Motor neuron (in vitro differentiated cells): ENCODE measurements around the gene LRMDA. TPM values are rescaled to one million over a fixed set of nuclear protein-coding genes. Genes with fewer than 3 reads are reported as not detected.

Experiments used
- ATAC-seq, 8 experiments: fragments of 200-7000 bp; cut with Tn5 transposase; replicated peaks in 6 of 8; 2 replicates each; pipeline ENCODE4 v1.8.0; 2021; ENCODE audit warnings: mild to moderate bottlenecking in 8 of 8, moderate library complexity in 8 of 8
- H3K27ac ChIP-seq, 2 donors: fragments of 250-450 bp; sonication (Bioruptor Pico); 2 replicates each; pipeline ENCODE4 v1.9.0; 2021; ENCODE audit warnings: antibody characterized with exemption in 2 of 2, mild to moderate bottlenecking in 2 of 2, moderate library complexity in 1 of 2
- H3K4me1 ChIP-seq, 2 donors: fragments of 250-450 bp; sonication (Bioruptor Pico); replicated peaks in 1 of 2; 2 replicates each; pipeline ENCODE4 v1.6.1; 2021; ENCODE audit warnings: antibody characterized with exemption in 2 of 2, mild to moderate bottlenecking in 2 of 2, moderate library complexity in 1 of 2
- H3K4me3 ChIP-seq, 5 donors: fragments of 250-450 bp; sonication (Bioruptor Pico); 2 replicates each; pipeline ENCODE4 v1.9.0; 2021; ENCODE audit warnings: antibody characterized with exemption in 5 of 5, mild to moderate bottlenecking in 5 of 5, moderate library complexity in 4 of 5
- whole genome bisulfite sequencing, 10 experiments: fragments of 450-650 bp; shearing (Covaris generic); methylation state at CpG; one replicate each; pipeline ENCODE4 v1.0.0; 2022; 5-methylcytosine and 5-hydroxymethylcytosine counted together
- in situ Hi-C, 9 experiments: fragments of 400-800 bp; cut with MboI; loops; one replicate each; pipeline ENCODE4 v1.15.0; 2021; ENCODE audit warnings: low sequenced_read_pairs in 9 of 9, low pct_unique_long_range_greater_than_20kb in 2 of 9; ENCODE audit not compliant: unreplicated experiment in 9 of 9
- total RNA-seq, 8 experiments: library from RNA; unstranded; fragments of 300-600 nt; gene quantifications; 2 replicates each; pipeline versions ENCODE4 v1.2.3 to v1.2.4, GENCODE V29; 2022

Gene LRMDA
- total RNA-seq, 8 experiments from 2014 or later = 0.85 to 5.4 (median 2.2) TPM; not detected in 1

GRCh38 chr10:75430000-75430763 is 1.2 kb upstream of the LRMDA start:
- Histone ChIP-seq H3K4me3 (no peak overlapping the region), H3K4me1 (peaks cover 16 to 24% of the 10 kb centered on the region in 2 donors), H3K27ac (no peak overlapping the region)
- in situ Hi-C loops = no loop called here
- 13 to 100% (median 40%) methylated on average over 1 to 7 of the region's 9 CpGs; no CpG with 5 or more reads in 2 of the 10 experiments for WGBS, 10 experiments
- peak in 5 of 8 experiments; percentile 20 to 54 (median 43) for ATAC-seq

- Histone ChIP-seq H3K27ac (no peak overlapping the region), H3K4me3 (no peak overlapping the region), H3K4me1 (peaks cover 16 to 28% of the 10 kb centered on the region in 2 donors)
- 73 to 90% (median 85%) methylated on average over 2 to 5 of the region's 5 CpGs; no CpG with 5 or more reads in 5 of the 10 experiments for WGBS, 10 experiments
- ATAC-seq = no peak
- in situ Hi-C loops = no loop called here
Measured at GRCh38 chr10:75432176-75432575, 752 bp downstream of the LRMDA start.

DNA sequence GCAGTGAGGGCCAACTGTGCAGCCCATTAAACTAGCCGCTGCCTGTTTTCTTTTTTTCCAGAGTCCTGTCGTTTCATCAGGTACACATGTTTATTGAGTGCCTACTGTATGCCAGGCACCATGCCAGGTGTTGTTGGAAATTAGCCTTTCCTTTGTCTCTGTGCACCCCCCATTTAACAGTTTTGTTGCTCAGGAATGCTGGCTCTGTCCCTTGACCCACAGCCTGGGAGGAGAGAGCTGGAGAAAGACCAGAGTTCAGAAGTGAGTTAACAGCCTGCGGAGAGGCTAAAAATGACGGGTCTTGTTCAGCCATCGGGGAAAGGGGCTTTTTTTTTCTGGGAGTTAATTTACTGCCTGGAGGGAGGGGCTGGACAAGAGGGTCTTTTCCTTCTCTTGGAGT is 1.3 kb downstream of the LRMDA start:
- Histone ChIP-seq H3K27ac (no peak overlapping the region), H3K4me3 (no peak overlapping the region), H3K4me1 (peaks cover 13 to 25% of the 10 kb centered on the region in 2 donors)
- in situ Hi-C loops = no loop called here
- no peak for ATAC-seq
- WGBS, 10 experiments = 28 to 80% (median 66%) methylated on average over 1 to 5 of the region's 5 CpGs; no CpG with 5 or more reads in 3 of the 10 experiments

DNA sequence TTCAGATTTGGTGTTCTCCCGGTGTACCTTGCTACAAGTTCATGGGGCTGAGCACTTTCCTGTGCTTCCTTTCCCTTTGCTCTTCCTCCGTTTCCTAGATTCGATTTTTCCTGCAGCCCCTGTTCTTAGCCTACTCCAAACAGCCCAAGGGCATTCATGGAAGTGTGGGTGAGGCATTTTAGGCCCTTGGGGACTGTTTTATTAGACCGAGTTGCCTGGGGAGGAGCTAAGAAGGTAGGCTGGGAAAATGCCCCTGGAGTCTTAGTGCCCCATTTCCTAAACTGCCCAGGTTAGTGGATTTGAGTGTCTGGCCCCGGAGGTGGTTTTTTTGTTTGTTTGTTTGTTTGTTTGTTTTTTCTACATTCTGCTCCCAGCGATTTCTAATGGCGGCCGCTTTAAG is 1.8 kb downstream of the LRMDA start:
- WGBS, 10 experiments = 47 to 100% (median 70%) methylated on average over 1 to 8 of the region's 8 CpGs
- H3K27ac ChIP-seq = no peak overlapping the region
- ATAC-seq = no peak
- peaks cover 8 to 21% of the 10 kb centered on the region in 2 donors for H3K4me1 ChIP-seq
- H3K4me3 ChIP-seq = no peak overlapping the region
- in situ Hi-C loops = no loop called here

DNA sequence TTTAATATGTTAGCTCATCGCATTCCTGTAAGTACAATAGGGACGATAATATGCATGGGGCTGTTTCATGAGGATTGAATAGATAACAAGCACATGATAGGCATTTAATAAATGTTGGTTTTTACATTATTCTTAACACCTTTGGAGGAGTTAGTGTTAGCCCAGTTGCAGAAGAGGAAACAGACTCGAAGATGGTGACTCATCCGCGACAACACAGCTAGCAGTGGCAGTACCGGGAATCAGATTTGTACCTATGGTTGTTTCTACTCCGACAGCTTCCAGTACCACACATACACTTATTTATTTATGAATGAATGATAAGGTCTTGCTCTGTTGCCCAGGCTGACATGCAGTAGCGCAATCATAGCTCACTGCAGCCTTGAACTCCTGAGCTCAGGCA is 2.9 kb downstream of the LRMDA start:
- peaks cover 7 to 19% of the 10 kb centered on the region in 2 donors for H3K4me1 ChIP-seq
- no peak overlapping the region for H3K4me3 ChIP-seq
- in situ Hi-C loops = no loop called here
- H3K27ac ChIP-seq = no peak overlapping the region
- no peak for ATAC-seq
- 81 to 95% (median 87%) methylated on average over 2 to 7 of the region's 8 CpGs; no CpG with 5 or more reads in 1 of the 10 experiments for WGBS, 10 experiments

DNA sequence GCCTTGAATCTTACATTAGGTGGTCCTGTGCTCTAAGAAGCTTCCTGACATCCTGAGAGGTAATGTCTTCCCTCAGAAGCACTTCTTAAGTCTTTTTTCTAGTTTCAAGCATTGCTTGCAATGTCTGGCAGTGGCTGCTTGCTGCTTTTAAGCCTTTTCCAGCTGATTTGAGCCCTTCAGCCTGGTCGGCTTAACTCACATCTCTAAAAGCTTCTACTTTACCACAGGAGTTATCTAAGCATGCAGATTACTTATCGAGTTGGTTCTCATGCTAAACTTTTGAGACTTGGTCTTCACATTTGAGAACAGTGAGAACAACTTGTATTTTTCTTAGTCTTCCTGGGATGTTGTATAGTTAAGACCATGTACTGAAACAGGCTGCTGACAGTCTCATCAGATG is 3.9 kb downstream of the LRMDA start:
- in situ Hi-C loops = no loop called here
- no peak overlapping the region for H3K27ac ChIP-seq
- H3K4me3 ChIP-seq = no peak overlapping the region
- ATAC-seq = no peak
- peaks cover 3 to 11% of the 10 kb centered on the region in 2 donors for H3K4me1 ChIP-seq
- WGBS, 10 experiments = 40 to 100% (median 71%) methylated on average over 1 to 2 of the region's 2 CpGs; no CpG with 5 or more reads in 5 of the 10 experiments

- Histone ChIP-seq H3K27ac (no peak overlapping the region), H3K4me3 (no peak overlapping the region), H3K4me1 (peaks cover 0 to 4% of the 10 kb centered on the region in 2 donors)
- in situ Hi-C loops = no loop called here
- no peak for ATAC-seq
Measured at GRCh38 chr10:75436896-75437295, 5.5 kb downstream of the LRMDA start.

DNA sequence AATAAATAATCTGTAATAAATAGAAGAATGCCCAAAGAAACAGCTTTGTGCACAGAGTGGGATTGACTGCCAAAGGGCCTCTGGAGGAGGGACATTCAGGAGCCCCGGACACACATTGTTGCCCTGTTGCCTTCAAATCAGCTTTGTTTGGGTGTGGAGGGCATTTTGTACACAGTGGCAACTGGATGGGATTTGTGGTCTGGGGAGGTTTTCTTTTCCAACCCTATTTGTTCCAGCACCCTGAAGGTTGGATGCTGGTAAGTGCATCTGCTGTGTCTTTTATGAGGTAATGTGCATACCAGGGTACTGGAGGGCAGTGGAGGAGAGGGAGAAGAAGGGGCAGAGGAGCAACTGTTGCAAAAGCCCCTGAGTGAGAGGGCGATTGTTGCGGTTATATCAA is 6.3 kb downstream of the LRMDA start:
- H3K4me3 ChIP-seq = no peak overlapping the region
- H3K4me1 ChIP-seq = peaks cover 0 to 4% of the 10 kb centered on the region in 2 donors
- in situ Hi-C loops = no loop called here
- H3K27ac ChIP-seq = no peak overlapping the region
- ATAC-seq = no peak
- 90 to 100% methylated on average over 2 of the region's 3 CpGs; no CpG with 5 or more reads in 8 of the 10 experiments for WGBS, 10 experiments

GRCh38 chr10:75438275-75438674 is 6.9 kb downstream of the LRMDA start:
- 73 to 100% (median 94%) methylated on average over 1 to 3 of the region's 3 CpGs; no CpG with 5 or more reads in 2 of the 10 experiments for WGBS, 10 experiments
- Histone ChIP-seq H3K4me3 (no peak overlapping the region), H3K27ac (no peak overlapping the region), H3K4me1 (peaks cover 0 to 4% of the 10 kb centered on the region in 2 donors)
- ATAC-seq = no peak
- in situ Hi-C loops = no loop called here

- Histone ChIP-seq H3K4me1 (peaks cover 0 to 4% of the 10 kb centered on the region in 2 donors), H3K4me3 (no peak overlapping the region), H3K27ac (no peak overlapping the region)
- no peak for ATAC-seq
- 80 to 100% (median 80%) methylated on average over 1 to 4 of the region's 4 CpGs; no CpG with 5 or more reads in 7 of the 10 experiments for WGBS, 10 experiments
- in situ Hi-C loops = no loop called here
Measured at GRCh38 chr10:75439811-75440210, 8.4 kb downstream of the LRMDA start.

- Histone ChIP-seq H3K4me1 (peaks cover 0 to 4% of the 10 kb centered on the region in 2 donors), H3K4me3 (no peak overlapping the region), H3K27ac (no peak overlapping the region)
- no peak for ATAC-seq
- in situ Hi-C loops = no loop called here
- WGBS, 10 experiments = 25 to 100% (median 93%) methylated on average over 1 to 4 of the region's 4 CpGs; no CpG with 5 or more reads in 3 of the 10 experiments
Measured at GRCh38 chr10:75440271-75440793, 8.9 kb downstream of the LRMDA start.

DNA sequence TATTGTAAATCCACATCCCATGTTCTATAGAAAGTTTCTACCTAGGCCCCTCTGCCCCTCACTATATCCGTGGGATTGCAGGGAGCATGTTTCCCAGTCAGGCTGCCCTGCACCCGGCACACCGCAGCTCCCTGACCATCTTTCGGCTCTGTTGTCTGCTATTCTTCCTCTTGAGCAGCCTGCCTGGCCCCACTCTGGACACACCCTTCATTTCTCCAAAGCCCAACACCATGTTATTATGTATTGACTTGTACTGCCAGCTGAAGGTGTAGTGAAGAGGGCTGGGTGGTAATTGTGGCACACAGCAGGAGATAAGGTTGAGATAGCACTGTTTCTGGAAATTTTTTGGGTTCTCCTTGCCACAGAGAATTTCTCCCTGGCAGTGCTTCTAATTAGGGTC is 9.8 kb downstream of the LRMDA start:
- in situ Hi-C loops = no loop called here
- Histone ChIP-seq H3K4me1 (no peaks in the 10 kb centered on the region), H3K4me3 (no peak overlapping the region), H3K27ac (no peak overlapping the region)
- ATAC-seq = no peak
- 50 to 100% (median 87%) methylated on average over 1 to 4 of the region's 4 CpGs; no CpG with 5 or more reads in 2 of the 10 experiments for WGBS, 10 experiments

GRCh38 chr10:75441682-75442081 is 10.3 kb downstream of the LRMDA start:
- Histone ChIP-seq H3K27ac (no peak overlapping the region), H3K4me3 (no peak overlapping the region), H3K4me1 (no peaks in the 10 kb centered on the region)
- in situ Hi-C loops = no loop called here
- ATAC-seq = no peak

GRCh38 chr10:75443362-75443761 is 11.9 kb downstream of the LRMDA start:
- in situ Hi-C loops = no loop called here
- ATAC-seq = no peak
- whole genome bisulfite sequencing, 10 experiments = 0 to 100% (median 98%) methylated on average over 1 to 2 of the region's 2 CpGs
- Histone ChIP-seq H3K4me1 (no peaks in the 10 kb centered on the region), H3K27ac (no peak overlapping the region), H3K4me3 (no peak overlapping the region)
